NCI-H2227 (cell line): ENCODE results near the gene GSG1L.

Experiments
- DNase-seq: peaks from one replicate; lab custom pipeline; 2025; ENCODE audit not compliant: unreplicated experiment; lab: John Stamatoyannopoulos, UW

The GSG1L gene

GRCh38 chr16:28064706-28065249 lies 1.3 kb upstream of the GSG1L start:
- no peak for DNase-seq

- no peak for DNase-seq
Observed at GRCh38 chr16:28064150-28064549, 636 bp upstream of the GSG1L start.

GRCh38 chr16:28062847-28063521 lies 530 bp downstream of the GSG1L start:
- no peak for DNase-seq

GRCh38 chr16:28062261-28062846 lies 1.2 kb downstream of the GSG1L start:
- no peak for DNase-seq

GRCh38 chr16:28061352-28062101 lies 2.0 kb downstream of the GSG1L start:
- no peak for DNase-seq

GRCh38 chr16:28059841-28060575 lies 3.5 kb downstream of the GSG1L start:
- no peak for DNase-seq

- no peak for DNase-seq
Observed at GRCh38 chr16:28058839-28059589, 4.5 kb downstream of the GSG1L start.

GRCh38 chr16:28057949-28058348 lies 5.6 kb downstream of the GSG1L start:
- no peak for DNase-seq

GRCh38 chr16:28053461-28053860 lies 10.1 kb downstream of the GSG1L start:
- no peak for DNase-seq

- DNase-seq: no peak
Observed at GRCh38 chr16:28052274-28053128, 11.0 kb downstream of the GSG1L start.

- no peak for DNase-seq
Observed at GRCh38 chr16:28051486-28051885, 12.0 kb downstream of the GSG1L start.

GRCh38 chr16:28042811-28043210 lies 20.7 kb downstream of the GSG1L start:
- DNase-seq: no peak

GRCh38 chr16:28041615-28042014 lies 21.9 kb downstream of the GSG1L start:
- no peak for DNase-seq

- no peak for DNase-seq
Observed at GRCh38 chr16:28040039-28040438, 23.5 kb downstream of the GSG1L start.

GRCh38 chr16:28039493-28039892 lies 24.0 kb downstream of the GSG1L start:
- no peak for DNase-seq

- DNase-seq: peak; percentile 44
Observed at GRCh38 chr16:28038409-28038808, 25.1 kb downstream of the GSG1L start.

GRCh38 chr16:28035866-28036393 lies 27.6 kb downstream of the GSG1L start:
- DNase-seq: no peak

- no peak for DNase-seq
Observed at GRCh38 chr16:28033870-28034269, 29.6 kb downstream of the GSG1L start.

GRCh38 chr16:28029387-28030002 lies 34.0 kb downstream of the GSG1L start:
- no peak for DNase-seq
